GM18907 (cell line): Measurements from ENCODE around the gene TK2.
A peak's percentile ranks its signal among the peaks of the same experiment; 100 is the strongest.
"Not testable (repeated sequence)": the region's sequence is repeated elsewhere in the genome, so short reads cannot be mapped to it uniquely, and the experiment has no call there.

ENCODE experiments used
- ATAC-seq: cut with Tn5 transposase; IDR thresholded peaks from one replicate; pipeline ENCODE4 v1.9.1; 2021; ENCODE audit warnings: mild to moderate bottlenecking, moderate library complexity; ENCODE audit not compliant: unreplicated experiment

Gene TK2

GRCh38 chr16:66508248-66508913, 41.5 kb downstream of the TK2 start:
- ATAC-seq, result peak; percentile 55

- ATAC-seq, result no peak
Measured at GRCh38 chr16:66507731-66508239, 42.1 kb downstream of the TK2 start.

DNA sequence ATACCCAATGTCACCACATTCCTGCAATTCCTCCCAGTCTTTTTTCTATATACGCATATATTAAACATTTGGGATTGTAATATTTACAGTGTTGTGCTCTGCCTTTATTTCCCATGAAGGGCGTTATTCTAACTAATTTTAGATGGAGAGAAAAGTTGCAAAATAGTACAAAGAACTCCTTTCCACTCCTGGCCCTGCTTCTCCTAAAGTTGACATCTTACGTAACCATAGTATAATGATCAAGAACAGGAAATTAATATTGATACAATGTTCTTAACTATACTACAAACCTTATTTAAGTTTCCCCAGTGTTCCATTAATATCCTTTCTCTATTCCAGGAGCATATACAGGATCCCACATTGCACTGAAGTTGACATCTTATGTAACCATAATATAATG, 46.3 kb downstream of the TK2 start:
- no peak for ATAC-seq

- no peak for ATAC-seq
Measured at GRCh38 chr16:66503030-66503429, 46.9 kb downstream of the TK2 start.

GRCh38 chr16:66502020-66502913, 47.7 kb downstream of the TK2 start:
- no peak for ATAC-seq

DNA sequence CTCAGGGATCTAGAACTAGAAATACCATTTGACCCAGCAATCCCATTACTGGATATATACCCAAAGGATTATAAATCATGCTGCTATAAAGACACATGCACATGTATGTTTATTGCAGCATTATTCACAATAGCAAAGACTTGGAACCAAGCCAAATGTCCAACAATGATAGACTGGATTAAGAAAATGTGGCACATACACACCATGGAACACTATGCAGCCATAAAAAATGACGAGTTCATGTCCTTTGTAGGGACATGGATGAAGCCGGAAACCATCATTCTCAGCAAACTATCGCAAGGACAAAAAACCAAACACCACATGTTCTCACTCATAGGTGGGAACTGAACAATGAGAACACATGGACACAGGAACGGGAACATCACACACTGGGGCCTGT, 48.4 kb downstream of the TK2 start:
- not testable (repeated sequence) for ATAC-seq

DNA sequence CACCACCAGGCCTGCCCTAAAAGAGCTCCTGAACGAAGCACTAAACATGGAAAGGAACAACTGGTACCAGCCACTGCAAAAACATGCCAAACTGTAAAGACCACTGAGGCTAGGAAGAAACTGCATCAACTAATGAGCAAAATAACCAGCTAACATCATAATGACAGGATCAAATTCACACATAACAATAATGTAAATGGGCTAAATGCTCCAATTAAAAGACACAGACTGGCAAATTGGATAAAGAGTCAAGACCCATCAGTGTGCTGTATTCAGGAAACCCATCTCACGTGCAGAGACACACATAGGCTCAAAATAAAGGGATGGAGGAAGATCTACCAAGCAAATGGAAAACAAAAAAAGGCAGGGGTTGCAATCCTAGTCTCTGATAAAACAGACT, 52.0 kb downstream of the TK2 start:
- not testable (repeated sequence) for ATAC-seq

DNA sequence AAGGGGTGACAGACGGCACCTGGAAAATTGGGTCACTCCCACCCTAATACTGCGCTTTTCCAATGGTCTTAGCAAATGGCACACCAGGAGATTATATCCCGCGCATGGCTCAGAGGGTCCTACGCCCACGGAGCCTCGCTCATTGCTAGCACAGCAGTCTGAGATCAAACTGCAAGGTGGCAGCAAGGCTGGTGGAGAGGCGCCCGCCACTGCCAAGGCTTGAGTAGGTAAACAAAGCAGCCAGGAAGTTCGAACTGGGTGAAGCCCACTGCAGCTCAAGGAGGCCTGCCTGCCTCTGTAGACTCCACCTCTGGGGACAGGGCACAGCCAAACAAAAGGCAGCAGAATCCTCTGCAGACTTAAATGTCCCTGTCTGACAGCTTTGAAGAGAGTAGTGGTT, 53.7 kb downstream of the TK2 start:
- not testable (repeated sequence) for ATAC-seq

- ATAC-seq, result no peak
Measured at GRCh38 chr16:66495440-66495839, 54.5 kb downstream of the TK2 start.

- ATAC-seq, result no peak
Measured at GRCh38 chr16:66494916-66495315, 55.0 kb downstream of the TK2 start.

DNA sequence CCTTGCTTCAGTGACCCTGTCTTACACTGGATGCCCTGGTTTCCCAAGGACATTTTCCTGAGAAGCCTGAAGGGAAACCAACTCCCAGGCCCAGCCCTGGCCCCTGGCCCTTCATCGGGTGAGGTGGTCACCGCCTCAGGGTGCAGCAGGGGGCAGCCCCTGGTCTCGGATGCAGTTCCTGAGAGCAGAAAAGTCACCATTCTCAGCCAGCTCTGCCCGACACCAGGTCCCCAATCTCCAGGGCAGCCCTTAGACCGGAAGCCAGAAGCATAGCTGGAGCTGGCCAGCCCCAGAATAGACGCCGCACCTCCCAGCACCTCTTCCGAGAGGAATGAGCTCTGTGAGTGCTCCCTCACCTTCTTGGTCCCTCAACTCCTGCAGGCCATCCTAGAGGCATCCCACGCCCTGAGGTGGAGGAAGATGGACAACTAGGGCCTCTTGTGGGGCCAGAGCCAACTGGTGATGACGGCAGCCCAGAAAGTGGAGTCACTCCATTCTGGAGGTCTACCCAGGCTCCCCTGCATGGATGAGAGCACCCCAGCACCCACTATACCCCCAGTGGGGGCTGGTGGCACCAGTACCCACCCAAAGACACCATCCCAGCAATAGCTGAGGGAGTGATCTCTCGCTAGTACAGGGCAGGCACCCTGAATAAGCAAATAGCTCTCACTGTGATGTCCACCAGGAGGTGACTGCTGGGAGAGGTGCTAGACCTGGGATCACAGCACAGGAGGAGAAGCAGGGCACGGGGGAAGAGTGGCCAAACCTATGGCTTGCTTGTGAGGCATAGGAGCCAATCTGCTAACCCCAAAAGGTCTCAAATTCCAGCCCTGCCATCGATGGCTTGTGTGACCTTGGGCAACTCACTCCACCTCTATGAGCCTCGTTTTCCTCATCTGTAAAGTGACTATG, 56.2 kb downstream of the TK2 start:
- ATAC-seq, result no peak

DNA sequence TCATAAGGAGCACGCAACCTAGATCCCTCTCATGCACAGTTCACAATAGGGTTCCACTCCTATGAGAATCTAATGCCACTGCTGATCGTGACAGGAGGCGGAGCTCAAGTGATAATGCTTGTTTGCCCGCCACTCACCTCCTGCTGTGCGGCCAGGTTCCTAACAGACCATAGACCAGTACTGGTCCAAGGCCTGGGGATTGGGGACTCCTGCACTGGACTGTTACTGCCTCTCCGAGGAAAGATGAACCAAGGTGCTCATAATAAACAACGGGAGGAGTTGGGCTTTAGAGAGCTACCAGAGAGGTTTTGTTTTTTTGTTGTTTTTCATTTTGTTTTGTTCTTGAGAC, 58.2 kb downstream of the TK2 start:
- no peak for ATAC-seq

GRCh38 chr16:66490774-66491715, 58.9 kb downstream of the TK2 start:
- ATAC-seq, result no peak

- ATAC-seq, result no peak
Measured at GRCh38 chr16:66489818-66490217, 60.1 kb downstream of the TK2 start.

GRCh38 chr16:66489385-66489784, 60.5 kb downstream of the TK2 start:
- no peak for ATAC-seq

- no peak for ATAC-seq
Measured at GRCh38 chr16:66488505-66488904, 61.4 kb downstream of the TK2 start.

GRCh38 chr16:66487580-66488275, 62.2 kb downstream of the TK2 start:
- ATAC-seq, result no peak

- ATAC-seq, result no peak
Measured at GRCh38 chr16:66486773-66487579, 62.9 kb downstream of the TK2 start.
